HG02798 (cell line): ENCODE measurements around the gene CTSE.

Experiments used
- ATAC-seq: cut with Tn5 transposase; IDR thresholded peaks from one replicate; pipeline ENCODE4 v1.9.1; 2021; ENCODE audit warnings: mild to moderate bottlenecking; ENCODE audit not compliant: unreplicated experiment, poor library complexity

Gene CTSE

DNA sequence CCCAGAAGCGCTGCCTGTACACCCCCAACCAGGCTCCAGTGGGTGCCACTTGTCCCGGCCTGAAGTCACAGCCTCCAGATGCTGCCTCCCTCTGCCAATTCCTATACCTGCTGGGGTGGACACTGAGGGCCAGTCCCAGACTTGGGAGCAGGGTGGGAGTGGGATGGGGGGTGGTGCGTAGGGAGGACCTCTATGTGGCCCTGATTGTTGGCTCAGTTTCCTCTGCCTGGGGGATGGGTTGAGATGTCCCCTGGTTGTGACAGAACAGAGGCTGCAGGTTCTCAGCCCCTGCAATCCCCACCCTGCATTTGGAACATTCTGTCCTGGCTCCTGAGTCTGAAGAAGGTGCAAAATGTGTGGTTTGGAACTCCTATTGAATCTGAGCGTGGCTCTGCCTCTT, 47.7 kb downstream of the CTSE start:
- no peak for ATAC-seq

DNA sequence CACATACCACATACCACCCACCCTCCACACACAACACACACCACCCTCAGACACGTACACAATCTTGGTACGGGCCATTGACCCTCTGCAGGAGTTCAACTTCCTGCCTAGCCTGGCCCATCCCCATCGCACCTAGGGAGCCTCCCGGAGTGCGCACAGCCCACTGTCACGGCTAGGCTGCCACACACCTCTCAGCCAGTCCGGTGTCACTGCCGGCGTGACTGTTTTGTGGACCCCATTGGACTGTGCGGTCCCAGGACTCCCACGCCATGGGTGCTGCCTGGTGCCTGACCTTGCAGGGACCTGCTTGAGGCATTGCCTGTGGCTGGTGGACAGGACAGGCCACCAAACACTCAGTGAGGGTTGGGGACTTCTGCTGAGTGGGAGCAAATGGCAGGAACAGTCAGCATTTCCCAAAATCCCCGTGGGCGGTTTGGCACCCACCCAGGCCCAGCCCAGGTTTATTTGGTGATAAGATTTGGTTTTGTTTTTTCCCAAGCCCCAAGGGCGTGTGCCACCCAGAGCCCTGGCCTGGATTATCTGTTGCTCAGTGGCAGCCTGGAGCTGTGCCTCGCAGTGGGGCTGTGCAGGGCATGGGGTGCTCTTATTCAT, 48.2 kb downstream of the CTSE start:
- no peak for ATAC-seq

DNA sequence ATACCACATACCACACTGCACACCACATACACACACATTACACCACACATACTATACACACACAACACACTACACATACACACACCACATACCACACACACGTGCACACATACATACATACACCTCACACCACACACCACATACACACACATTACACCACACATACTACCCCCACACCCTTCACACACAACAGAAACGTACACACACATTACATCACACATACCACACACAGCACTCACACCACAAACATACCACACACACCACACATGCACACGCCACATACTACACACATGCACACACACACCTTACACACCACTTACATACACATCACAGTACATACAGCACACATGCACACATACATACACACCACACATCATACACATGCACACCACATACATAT, 49.0 kb downstream of the CTSE start:
- ATAC-seq, result no peak

GRCh38 chr1:205973377-205974232, 50.1 kb downstream of the CTSE start:
- ATAC-seq, result no peak

GRCh38 chr1:205972491-205973168, 51.1 kb downstream of the CTSE start:
- no peak for ATAC-seq

GRCh38 chr1:205972081-205972480, 51.6 kb downstream of the CTSE start:
- ATAC-seq, result no peak

- no peak for ATAC-seq
Measured at GRCh38 chr1:205971082-205971481, 52.6 kb downstream of the CTSE start.

- no peak for ATAC-seq
Measured at GRCh38 chr1:205970486-205970885, 53.2 kb downstream of the CTSE start.

- no peak for ATAC-seq
Measured at GRCh38 chr1:205969229-205969628, 54.5 kb downstream of the CTSE start.

GRCh38 chr1:205967554-205968335, 56.0 kb downstream of the CTSE start:
- ATAC-seq, result no peak

- no peak for ATAC-seq
Measured at GRCh38 chr1:205965036-205965884, 58.4 kb downstream of the CTSE start.

DNA sequence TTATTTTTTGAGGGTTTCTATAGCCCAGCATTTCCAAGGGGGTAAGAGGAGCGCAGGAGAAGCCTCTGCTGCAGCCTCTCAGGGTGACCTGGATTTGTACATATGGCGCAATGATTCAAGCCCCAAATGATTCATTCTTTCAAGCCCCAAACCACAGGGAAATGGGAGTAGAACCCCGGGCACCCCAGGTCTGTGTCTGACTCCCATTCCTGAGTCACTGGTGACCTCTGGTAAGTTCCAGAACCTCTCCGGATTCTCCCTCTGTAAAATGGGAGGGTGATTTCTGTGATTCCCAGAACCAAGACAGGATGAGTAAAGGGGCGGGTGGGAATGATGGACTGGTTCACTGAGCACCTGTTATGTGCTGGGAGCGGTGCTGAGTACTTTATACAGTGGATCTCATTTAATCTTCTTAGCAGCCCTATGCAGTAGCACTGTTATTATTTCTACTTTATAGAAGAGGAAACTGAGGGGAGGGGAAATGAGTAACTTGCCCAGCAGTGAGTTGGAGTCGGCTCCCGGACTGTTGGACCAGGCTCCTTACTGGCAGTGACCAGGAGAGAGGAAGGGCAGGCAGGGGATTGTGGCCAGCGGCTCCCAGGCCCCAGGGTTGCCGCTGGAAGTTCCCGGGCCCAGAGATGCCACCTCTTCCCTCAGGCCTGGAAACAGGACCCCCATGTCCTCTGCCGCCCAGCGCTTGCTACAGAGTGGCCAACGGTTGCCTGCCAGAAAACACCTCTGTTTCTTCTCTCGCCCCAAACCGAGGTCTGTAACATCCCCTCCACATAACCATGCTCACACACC, 60.1 kb downstream of the CTSE start:
- ATAC-seq, result no peak

DNA sequence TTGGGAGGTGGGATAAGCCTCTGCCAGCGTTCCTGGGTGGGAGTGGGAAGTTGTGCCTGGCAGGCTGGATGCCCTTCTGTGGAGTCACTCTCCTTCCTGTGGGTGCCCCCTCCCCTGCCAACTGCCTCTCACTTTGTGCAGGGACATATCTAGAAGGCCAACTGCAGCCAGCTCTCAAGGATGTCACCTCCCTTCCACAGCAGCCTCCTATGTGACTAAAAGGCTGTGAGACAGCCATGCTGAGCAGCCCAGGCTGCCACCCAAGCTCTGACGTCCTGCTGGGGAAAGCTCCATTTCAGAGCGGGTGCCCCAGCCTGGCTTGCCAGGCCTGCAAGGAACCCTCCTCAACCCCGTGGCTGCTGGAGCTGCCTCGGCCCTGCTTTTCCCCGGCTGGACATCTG, 60.9 kb downstream of the CTSE start:
- no peak for ATAC-seq

GRCh38 chr1:205961991-205962820, 61.5 kb downstream of the CTSE start:
- no peak for ATAC-seq

DNA sequence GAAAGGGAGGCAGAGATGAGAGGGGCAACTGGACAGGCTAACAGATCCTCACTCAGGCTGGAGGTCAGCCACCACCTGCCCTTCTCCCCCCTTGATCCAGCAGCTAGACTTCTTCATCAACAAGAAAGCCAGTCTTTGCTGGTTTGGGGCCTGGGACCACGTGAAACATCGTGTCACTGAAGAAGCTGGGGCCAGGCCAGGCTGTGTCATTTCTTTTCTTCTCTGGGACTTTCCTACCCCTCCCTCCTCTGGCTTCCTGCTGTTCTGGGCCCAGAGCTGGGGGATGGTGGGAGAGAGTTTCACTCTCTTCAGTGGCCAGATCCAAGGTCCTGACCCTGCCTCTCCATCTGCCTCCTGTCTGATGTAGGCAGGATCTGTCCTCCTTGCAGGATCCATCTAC, 62.3 kb downstream of the CTSE start:
- ATAC-seq, result peak; percentile 37

GRCh38 chr1:205959789-205960188, 63.9 kb downstream of the CTSE start:
- ATAC-seq, result no peak
